IPS-NIHi7 (cell line): Measurements from ENCODE around the gene SUV39H1.
A peak's percentile ranks its signal among the peaks of the same experiment; 100 is the strongest.
"Not testable (repeated sequence)": the region's sequence is repeated elsewhere in the genome, so short reads cannot be mapped to it uniquely, and the experiment has no call there.

Experiments used
- DNase-seq: peaks from one replicate; pipeline ENCODE4 v3.0.0; 2012; ENCODE audit warnings: mixed read lengths; ENCODE audit errors: extremely low spot score

The SUV39H1 gene

GRCh38 chrX:48685416-48685815 is 11.1 kb upstream of the SUV39H1 start:
- no peak for DNase-seq

GRCh38 chrX:48688531-48689150 is 7.9 kb upstream of the SUV39H1 start:
- no peak for DNase-seq

- DNase-seq: no peak
Measured at GRCh38 chrX:48689208-48689920, 7.2 kb upstream of the SUV39H1 start.

- not testable (repeated sequence) for DNase-seq
Measured at GRCh38 chrX:48691746-48692145, 4.8 kb upstream of the SUV39H1 start.

GRCh38 chrX:48694776-48695533 is 1.6 kb upstream of the SUV39H1 start:
- DNase-seq: no peak

- DNase-seq: no peak
Measured at GRCh38 chrX:48695534-48695896, 1.0 kb upstream of the SUV39H1 start.

GRCh38 chrX:48695925-48696300 is 621 bp upstream of the SUV39H1 start:
- no peak for DNase-seq

GRCh38 chrX:48696909-48697727 is 584 bp downstream of the SUV39H1 start:
- peak; percentile 56 for DNase-seq

GRCh38 chrX:48698306-48698705 is 1.8 kb downstream of the SUV39H1 start:
- no peak for DNase-seq

- no peak for DNase-seq
Measured at GRCh38 chrX:48700246-48700645, 3.7 kb downstream of the SUV39H1 start.

- DNase-seq: no peak
Measured at GRCh38 chrX:48700951-48701653, 4.6 kb downstream of the SUV39H1 start.

- no peak for DNase-seq
Measured at GRCh38 chrX:48702032-48702431, 5.5 kb downstream of the SUV39H1 start.

- no peak for DNase-seq
Measured at GRCh38 chrX:48702716-48703115, 6.2 kb downstream of the SUV39H1 start.

GRCh38 chrX:48703228-48703627 is 6.7 kb downstream of the SUV39H1 start:
- no peak for DNase-seq

GRCh38 chrX:48703642-48704481 is 7.3 kb downstream of the SUV39H1 start:
- DNase-seq: no peak

- no peak for DNase-seq
Measured at GRCh38 chrX:48705871-48706270, 9.3 kb downstream of the SUV39H1 start.

GRCh38 chrX:48709522-48710112 is 13.1 kb downstream of the SUV39H1 start:
- DNase-seq: no peak

GRCh38 chrX:48711162-48711928 is 14.8 kb downstream of the SUV39H1 start:
- no peak for DNase-seq

- DNase-seq: no peak
Measured at GRCh38 chrX:48711929-48712505, 15.5 kb downstream of the SUV39H1 start.
